Hepatocyte (in vitro differentiated cells): Measurements from ENCODE around the gene RNF224.

Experiments used
- CTCF ChIP-seq: fragments of 200-600 bp; sonication (generic); IDR thresholded peaks from 2 replicates; pipeline ENCODE4 v1.5.1; 2016; ENCODE audit warnings: antibody characterized with exemption, mild to moderate bottlenecking; ENCODE audit not compliant: poor library complexity
- EZH2 ChIP-seq: fragments of 200-600 bp; sonication (generic); IDR thresholded peaks from 2 replicates; pipeline ENCODE4 v1.6.1; 2016; ENCODE audit warnings: antibody characterized with exemption, mild to moderate bottlenecking, borderline replicate concordance

DNA sequence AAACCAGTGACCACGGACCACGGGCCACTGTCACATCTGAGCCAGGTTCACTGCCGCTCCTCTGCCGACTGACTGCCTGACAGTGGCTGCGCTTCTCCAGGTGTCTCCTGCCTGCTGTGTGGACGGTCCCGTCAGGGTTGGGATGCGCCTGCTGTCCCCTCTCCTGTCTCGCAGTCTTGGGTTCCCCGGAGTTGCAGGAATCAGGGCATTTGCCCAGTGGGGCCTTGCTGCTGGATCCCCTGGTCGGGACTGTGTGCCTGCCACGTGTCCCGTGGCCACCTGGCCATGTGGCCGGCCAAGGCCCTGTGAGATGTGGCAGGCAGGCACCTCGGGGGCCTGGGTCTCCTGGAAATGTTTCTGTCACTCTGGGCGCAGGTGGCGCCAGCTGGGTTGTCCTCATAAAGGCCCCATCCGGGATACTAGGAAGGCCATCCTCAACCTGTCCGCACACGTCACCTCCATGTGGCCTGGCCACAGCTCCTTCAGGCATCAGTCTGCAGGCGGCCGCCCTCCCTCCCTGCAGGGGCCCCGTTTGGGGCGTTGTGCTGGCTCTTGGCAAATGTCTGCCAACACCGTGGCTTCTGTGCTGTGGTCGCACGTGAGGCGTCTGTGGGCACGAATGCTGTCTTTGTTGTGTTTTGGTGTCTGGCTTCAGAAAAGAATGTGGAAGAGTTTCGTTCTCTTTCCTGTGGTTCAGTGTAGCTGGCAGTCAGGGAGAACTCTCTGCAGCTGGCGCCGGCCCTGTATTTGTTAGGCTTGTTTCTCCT is 43.8 kb downstream of the RNF224 start:
- TF ChIP-seq CTCF (no peak), EZH2 (no peak)
